HG03521 (cell line): ENCODE measurements around the gene GYS1.
A peak's percentile ranks its signal among the peaks of the same experiment; 100 is the strongest.

Experiments
- ATAC-seq: cut with Tn5 transposase; IDR thresholded peaks from one replicate; pipeline ENCODE4 v1.9.1; 2021; ENCODE audit warnings: mild to moderate bottlenecking, moderate library complexity; ENCODE audit not compliant: unreplicated experiment

The GYS1 gene

DNA sequence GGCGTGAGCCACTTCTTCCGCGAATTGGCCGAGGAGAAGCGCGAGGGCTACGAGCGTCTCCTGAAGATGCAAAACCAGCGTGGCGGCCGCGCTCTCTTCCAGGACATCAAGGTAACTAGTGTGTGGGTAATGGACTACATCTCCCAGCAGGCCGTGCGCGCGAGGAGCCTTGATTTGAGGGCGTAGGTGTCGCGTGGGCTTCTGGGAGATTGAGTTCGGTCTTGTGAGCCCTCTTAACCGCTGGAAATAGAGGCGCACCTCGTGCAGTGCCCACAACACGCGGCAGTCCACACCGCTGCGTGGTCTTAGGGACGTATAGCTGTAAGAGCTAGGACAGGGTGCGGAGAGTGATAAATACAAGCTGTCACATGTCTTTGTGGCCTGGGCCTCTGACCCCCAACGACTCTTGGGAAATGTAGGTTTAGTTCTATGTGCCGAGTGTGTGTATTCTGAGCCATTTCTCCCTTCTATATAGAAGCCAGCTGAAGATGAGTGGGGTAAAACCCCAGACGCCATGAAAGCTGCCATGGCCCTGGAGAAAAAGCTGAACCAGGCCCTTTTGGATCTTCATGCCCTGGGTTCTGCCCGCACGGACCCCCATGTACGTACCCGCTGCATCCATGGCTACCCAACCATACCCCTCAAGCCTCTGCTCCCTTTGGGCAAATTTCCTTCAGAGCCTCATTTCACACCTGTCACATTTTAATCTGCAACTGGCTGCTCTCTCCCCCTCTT lies 27.1 kb downstream of the GYS1 start:
- ATAC-seq = peak; percentile 14

DNA sequence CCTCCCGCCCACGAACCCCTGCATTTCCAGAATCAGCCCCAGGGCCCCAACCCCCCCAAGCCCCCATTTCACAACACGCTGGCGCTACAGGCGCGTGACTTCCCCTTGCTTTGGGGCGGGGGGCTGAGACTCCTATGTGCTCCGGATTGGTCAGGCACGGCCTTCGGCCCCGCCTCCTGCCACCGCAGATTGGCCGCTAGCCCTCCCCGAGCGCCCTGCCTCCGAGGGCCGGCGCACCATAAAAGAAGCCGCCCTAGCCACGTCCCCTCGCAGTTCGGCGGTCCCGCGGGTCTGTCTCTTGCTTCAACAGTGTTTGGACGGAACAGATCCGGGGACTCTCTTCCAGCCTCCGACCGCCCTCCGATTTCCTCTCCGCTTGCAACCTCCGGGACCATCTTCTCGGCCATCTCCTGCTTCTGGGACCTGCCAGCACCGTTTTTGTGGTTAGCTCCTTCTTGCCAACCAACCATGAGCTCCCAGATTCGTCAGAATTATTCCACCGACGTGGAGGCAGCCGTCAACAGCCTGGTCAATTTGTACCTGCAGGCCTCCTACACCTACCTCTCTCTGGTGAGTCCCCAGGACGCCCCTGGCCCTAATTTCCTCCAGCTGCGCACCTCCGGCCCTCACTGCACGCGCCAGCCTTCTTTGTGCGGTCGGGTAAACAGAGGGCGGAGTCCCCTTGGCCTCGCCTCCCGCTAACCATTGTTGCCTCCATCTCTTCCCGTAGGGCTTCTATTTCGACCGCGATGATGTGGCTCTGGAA lies 27.9 kb downstream of the GYS1 start, which contains the start of gene FTL:
FTL (plus strand) TSS at position 270 of the 766 bp plus-strand sequence; CDS start at position 469, 199 bp downstream.
- ATAC-seq = peak; percentile 55

DNA sequence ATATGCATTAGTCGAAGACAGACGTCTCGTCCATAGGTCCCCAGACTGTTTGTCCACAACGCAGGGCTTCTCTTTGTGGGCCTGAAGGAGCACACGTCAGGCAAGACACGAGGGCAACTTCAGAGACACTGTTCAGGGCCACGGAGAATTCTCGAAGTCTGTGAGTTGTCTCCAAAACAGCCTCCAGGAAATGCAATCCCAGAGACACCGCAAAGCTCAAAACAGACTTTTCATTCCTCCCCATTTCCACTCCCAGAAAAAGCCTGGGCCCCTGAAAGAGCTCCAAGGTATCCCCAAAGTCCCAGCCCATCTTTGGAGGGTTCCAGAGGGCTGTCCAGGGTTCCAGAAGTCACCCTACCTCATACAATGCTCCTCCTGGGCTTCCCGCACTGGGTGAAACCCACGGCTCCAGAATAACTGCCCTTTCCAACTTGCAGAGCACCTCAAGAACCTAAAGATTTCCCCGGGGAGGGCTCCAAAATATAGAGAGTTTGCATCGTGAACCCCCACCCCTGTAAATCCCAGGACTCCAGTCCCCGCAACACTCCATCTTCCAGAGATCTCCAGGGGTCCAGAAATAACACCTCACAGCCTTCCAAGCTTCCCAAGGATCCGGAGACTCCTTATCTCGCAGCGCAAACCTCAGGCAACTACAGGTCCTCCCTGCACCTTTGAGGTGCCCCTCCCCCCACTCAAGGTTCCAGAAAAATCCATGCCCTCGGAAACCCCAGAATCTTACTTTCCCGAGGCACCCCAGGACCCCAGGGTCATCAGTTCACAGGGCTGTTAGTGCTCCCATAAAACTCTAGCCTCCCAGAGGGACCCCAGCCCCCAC lies 28.7 kb downstream of the GYS1 start:
- ATAC-seq = no peak

DNA sequence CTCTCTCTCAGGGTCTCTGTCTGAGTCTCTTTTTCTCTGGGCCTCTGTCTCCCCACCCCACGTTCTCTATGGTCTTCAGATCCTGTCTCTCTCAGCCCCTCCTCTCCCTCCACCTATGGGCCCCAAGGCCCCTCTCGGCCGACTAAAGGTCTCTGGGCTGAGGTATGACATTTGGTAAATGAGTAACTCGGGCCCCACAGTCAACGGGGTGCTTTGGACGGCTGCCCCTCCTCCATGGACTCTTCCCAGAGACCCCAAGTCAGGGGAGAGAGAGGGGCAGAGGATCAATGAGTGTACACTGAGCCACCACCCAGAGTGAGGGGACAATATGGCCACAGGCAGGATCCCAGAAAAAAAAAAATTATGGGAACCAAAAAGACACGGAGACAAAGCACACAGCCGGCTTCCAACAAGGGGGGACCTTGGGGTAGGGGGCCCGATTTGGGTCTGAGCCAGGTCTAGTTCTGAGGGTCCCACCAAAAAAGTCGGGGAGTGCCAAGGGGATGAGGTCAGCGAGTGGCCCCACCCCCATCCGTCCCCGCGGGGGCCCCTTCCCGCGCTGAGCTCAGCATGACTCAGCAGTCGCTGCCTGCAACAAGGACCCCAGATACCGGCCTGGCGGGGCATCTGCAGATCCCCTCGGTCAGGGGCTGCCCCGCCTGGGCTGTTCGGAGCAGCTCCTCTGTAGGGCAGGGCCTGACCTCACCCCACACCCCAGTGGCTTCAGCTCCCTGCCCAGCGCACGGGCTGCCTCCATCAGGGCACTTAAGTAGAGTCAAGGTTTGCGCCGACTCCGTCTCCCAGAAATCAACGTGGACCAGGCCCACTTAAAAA lies 29.5 kb downstream of the GYS1 start:
- no peak for ATAC-seq

DNA sequence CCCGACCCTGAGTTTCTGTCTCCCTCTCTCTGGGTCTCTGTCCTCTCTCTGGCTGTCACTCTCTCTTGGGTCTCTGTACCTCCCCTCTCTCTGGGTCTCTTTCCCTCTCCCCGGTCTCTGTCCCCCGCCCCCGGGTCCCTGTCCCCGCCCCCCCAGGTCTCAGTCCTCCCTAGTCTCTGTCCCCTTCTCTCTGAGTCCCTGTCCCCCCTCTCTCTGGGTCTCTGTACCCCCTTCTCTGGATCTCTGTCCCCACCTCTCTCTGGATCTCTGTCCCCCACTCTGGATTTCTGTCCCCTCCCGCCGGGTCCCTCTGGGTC lies 30.3 kb downstream of the GYS1 start:
- no peak for ATAC-seq

DNA sequence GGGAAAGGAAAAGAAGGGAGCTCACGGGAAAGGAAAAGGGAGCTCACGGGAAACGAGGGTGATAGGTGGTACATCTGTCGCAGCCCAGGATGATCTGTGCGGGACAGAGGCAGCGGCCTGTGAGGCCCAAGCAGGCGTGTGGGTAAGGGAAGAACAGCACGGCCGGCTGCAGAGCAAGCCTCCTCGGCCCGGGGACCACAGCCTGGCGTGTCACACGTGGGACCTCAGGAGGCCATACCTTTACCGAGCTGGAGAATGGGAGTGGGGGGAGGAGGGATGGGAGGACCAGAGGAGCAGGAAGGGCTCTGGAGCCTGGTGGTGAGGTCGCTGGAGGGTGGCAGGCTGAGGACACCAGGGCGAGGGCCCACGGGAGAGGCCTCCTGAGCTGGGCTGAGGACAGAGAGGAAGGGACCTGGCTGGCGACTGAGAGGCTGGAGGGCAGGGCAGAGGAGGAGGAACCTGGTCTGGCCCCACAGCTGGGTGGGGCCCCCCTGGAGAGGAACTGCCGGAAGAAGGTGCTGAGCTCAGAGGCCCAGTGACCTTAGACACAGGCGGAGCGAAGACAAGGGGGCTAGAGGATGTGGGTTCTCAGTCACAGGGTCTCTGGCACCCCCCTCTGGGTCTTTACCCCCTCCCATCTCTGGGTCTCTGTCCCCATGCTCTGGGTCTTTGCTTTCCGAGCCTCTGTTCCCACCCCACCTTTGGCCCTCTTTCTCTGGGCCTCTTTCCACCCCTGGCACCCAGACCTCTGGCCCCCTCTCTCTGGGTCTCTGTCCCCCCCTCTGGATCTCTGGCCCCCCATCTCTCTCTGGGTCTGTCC lies 30.9 kb downstream of the GYS1 start:
- no peak for ATAC-seq

DNA sequence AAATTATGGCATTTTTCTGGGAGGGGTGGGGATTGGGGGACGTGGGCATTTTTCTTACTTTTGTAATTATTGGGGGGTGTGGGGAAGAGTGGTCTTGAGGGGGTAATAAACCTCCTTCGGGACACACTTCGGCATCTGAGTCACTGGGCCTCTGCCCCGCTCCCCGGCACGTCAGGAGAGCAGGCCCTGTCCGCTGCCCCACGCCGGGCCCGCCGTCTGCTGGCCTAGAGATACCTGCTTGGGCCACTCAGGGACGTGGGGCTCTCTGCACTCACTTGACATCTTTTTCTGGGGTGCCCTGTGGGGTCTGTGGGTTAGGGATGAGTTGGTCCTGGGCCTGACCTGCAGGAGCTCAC lies 31.5 kb downstream of the GYS1 start:
- ATAC-seq = no peak

DNA sequence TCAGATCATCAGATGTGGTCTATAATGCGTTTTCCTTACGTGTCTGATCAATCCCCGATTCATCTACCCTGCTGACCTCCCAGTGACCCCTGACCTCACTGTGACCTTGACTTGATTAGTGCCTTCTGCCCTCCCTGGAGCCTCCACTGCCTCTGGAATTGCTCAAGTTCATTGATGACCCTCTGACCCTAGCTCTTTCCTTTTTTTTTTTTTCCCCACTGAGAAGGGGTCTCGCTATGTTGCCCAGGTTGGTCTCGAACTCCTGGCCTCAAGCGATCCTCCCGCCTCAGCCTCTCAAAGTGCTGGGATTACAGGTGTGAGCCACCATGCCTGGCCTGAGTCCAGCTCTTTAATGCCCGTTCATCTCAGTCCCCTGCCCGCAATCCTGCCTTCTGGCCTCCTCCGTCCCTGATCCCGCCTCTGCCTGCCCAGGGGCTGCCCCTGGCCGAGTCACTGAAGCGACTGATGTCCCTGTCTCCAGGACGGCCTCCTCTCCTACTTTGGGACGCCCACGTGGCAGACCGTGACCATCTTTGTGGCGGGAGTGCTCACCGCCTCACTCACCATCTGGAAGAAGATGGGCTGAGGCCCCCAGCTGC lies 32.0 kb downstream of the GYS1 start:
- ATAC-seq = no peak

DNA sequence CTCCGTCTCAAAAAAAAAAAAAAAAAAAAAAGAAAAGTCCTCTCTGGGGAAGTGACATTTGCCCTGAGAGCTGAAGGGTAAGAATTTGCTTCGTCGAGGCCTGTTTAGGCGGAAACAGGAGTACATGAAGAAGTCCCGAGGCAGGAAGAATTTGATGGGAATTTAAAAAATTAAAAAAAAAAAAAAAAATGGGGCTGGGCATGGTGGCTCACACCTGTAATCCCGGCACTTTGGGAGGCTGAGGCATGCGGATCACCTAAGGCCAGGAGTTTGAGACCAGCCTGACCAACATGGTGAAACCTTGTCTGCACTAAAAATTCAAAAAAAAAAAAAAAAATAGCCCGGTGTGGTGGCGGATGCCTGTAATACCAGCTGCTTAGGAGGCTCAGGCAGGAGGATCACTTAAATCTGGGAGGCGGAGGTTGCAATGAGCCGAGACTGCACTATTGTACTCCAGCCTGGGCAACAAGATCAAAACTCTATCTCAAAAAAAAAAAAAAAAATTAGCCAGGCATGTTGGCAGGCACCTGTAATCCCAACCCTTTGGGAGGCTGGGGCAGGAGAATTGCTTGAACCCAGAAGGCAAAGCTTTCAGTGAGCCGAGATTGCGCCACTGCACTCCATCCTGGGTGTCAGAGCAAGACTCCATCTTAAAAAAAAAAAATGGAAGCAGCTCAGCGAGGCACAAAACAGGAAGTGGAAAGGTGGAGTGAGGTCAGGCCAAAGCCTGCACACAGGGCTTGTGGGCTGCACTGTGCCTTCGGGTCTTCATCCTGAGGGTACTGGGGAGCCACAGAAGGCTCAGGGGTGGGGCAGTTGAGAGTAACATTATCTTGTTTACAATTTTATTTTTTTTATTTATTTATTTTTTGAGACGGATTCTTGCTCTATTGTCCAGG lies 33.5 kb downstream of the GYS1 start:
- ATAC-seq = no peak

DNA sequence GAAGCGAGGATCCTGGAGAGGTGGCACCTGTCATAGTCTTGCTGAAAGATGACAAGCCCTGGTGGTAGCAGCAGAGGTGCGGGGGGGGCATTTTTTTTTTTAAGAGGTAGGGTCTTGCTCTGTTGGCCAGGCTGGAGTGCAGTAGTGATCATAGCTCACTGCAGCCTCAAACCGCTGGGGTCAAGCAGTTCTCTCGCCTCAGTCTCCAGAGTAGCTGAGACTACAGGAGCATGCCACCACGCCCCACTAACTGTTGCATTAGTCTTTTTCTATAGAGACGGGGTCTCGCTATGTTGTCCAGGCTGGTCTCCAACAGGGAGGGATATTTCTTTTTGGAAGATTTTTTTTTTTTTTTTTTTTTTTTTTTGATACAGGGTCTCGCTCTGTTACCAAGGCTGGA lies 35.1 kb downstream of the GYS1 start:
- ATAC-seq = no peak

DNA sequence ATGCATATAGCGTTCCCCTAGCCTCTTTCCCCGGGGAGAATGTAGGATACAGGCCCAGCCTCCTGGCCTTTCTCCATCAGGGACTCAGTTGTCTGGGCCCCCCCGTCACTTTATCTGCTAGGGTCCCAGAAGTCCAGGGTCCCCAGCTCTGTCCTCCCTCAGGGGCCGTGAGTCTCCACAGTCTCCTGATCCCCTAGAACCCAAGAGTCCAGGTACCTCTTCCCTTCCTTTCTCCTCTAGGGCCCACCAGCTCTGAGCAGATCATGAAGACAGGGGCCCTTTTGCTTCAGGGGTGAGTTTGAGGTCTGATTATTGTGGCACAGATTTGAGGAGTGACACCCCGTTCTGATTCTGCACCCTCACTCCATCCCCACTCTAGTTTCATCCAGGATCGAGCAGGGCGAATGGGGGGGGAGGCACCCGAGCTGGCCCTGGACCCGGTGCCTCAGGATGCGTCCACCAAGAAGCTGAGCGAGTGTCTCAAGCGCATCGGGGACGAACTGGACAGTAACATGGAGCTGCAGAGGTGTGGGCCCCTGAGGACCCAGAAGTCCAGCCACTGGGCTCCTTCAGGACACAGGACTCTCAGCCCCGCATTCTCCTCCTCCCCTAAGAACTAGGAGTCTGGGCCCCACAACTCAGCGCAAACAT lies 37.7 kb downstream of the GYS1 start:
- ATAC-seq = no peak

DNA sequence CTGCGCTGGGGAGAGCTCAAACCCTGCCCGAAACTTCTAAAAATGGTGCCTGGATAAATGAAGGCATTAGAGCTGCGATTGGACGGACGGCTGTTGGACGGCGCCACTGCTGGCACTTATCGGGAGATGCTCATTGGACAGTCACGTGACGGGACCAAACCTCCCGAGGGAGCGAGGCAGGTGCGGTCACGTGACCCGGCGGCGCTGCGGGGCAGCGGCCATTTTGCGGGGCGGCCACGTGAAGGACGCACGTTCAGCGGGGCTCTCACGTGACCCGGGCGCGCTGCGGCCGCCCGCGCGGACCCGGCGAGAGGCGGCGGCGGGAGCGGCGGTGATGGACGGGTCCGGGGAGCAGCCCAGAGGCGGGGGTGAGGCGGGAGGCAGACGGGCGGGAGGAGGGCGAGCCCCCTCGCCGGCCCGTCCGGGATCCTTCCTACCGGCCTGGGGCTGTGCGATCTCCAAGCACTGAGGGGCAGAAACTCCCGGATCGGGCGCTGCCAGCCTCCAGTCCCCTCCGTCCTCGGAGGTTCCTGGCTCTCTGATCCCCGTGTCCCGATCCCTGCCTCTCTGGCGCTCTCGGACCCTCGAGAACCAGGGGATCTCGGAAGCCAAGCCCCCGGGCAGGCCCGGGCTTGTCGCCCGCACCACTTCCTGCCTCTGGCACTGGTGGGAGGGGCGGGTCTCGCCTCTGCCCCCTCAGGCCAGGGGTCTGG lies 38.4 kb downstream of the GYS1 start, which contains the start of gene BAX:
BAX (plus strand) TSS at position 281 of the 713 bp plus-strand sequence; CDS start at position 335, 54 bp downstream.
- ATAC-seq = peak; percentile 97

DNA sequence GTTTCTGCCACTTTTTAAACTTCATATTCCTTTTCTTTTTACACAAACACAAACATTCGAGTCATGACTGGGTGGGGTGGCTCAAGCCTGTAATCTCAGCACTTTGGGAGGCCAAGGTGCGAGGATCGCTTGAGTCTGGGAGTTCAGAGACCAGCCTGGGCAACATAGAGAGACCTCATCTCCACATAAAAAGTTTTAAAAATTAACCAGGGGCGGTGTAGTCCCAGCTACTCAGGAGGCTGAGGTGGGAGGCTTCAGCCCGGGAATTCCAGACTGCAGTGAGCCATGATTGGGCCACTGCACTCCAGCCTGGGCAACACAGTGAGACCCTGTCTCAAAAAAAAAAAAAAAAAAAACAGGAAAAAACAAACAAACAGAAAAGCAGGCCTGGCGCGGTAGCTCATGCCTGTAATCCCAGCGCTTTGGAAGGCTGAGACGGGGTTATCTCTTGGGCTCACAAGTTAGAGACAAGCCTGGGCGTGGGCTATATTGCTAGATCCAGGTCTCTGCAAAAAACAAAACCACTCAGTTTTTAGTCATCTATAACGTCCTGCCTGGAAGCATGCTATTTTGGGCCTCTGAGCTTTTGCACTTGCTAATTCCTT lies 39.0 kb downstream of the GYS1 start:
- ATAC-seq = no peak

DNA sequence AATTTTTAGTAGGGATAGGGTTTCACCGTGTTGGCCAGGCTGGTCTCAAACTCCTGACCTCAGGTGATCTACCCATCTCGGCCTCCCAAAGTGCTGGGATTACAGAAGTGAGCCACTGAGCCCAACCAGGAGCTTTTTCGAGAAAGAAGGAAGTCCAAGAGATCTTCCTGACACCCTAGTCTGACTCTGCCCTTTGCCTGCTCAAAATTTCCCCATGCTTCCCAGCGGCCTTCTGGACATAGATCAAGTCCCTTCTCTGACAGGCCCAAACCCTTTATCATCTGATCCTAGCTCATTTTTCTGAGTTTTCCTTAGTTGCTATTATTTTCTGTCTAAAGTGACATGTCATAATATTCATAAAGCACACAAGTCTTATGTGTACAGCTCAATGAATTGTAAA lies 40.0 kb downstream of the GYS1 start:
- no peak for ATAC-seq

DNA sequence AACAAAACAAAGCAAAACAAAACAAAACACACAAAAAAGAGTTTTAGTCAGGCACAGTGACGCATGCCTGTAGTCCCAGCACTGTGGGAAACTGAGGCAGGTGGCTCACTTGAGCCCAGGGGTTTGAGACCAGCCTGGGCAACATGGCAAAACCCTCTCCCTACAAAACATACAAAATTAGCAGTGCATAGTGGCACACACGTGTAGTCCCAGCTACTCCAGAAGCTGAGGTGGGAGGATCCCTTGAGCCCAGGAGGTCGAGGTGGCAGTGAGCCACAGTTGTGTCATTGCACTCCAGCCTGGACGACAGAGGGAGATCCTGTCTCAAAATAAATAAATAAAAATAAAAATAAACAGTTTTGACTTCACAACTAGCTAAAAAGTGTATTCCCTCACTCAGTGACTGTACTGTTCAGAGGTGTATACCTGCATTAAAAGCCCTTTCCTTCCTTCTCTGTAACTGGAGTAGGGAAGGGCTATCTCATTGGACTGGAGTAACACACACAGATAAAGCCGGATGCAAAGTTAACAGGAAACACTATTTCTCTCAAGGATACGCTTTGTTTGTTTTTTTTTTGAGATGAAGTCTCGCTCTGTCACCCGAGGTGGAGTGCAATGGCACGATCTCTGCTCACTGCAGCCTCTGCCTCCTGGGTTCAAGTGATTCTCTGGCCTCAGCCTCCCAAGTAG lies 42.1 kb downstream of the GYS1 start:
- no peak for ATAC-seq

DNA sequence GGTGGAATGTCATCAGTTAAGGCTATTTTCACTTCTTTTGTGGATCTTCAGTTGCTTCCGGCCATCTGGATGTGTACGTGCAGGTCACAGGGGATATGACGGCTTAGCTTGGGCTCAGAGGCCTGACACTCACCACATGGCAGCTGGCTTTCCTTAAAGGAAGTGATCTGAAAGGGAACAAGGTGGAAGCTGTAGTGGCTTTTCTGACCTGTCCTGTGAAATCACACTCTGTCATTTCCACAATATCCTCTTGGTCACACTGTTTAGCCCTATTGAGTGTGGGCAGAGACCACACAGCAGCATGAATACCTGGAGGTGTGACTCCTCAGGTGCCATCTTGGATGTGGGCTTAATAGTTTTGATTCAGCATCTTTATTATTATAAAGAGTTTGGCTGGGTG lies 43.0 kb downstream of the GYS1 start:
- no peak for ATAC-seq

DNA sequence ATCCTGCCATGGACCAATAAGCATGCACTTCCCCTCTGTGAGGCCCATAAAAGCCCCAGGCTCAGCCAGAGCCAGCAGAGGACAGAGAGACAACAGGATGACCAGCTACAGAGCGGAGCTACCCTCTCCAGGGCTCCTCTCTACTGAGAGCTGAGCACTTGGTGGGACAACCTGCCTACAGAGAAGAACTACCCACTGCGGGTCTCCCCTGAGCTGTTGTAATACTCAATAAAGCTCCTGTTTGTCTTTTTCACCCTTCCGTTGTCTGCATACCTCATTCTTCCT lies 45.9 kb downstream of the GYS1 start:
- no peak for ATAC-seq
